Hair follicle dermal papilla cell (primary cell): Measurements from ENCODE around the gene OR51F2. TPM values are rescaled to one million over a fixed set of nuclear protein-coding genes. Genes with fewer than 3 reads are reported as not detected.

Experiments used
- total RNA-seq: library from RNA; depleted of rRNA; stranded (reverse); fragments of >200 nt; gene quantifications from 2 replicates; pipeline ENCODE4 v1.2.3, GENCODE V29; 2012

OR51F2 gene
- total RNA-seq, result not detected in 2 replicates

GRCh38 chr11:4821021-4821420, at the start of gene OR51F2:
OR51F2 (plus strand) TSS chr11:4821321; CDS start chr11:4821422, 101 bp downstream.

GRCh38 chr11:4804280-4804679, 16.8 kb upstream of the OR51F2 start, which contains the start of gene OR52R1:
OR52R1 (minus strand) TSS chr11:4804380; CDS start chr11:4804380, 0 bp downstream.

DNA sequence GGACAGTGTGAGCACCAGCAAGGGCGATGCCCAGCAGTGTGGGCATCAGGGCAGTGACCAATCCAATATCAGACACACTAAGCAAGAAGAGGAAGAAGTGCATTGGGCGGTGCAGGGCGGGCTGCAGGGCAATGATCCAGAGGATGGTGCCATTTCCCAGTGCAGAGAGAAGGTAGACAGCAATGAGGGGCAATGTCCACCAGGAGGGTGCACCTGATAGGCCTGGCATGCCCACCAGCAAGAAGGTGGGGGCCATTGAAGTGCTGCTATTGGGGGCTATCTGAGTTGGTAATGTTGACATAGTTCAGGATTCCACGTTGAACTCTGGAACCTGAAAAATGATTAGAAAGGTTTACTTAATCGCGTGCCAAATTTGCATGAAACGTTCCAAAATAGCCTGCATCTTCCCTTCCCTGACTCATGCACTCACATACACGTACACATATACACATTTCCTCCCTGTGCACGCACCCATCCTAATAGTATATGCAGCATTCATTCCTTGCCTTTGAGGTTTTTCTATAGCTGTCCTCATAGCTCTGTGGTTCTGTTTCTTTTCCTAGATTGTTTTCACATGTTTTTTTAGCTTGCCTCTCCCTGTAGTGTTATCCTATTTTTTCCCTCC, 27.9 kb downstream of the OR51F2 start, which contains the start of gene OR51S1:
TSS of gene OR51S1 (minus strand) at position 301 of the 625 bp plus-strand sequence. CDS start at position 301, 0 bp downstream.

Other genes starting within 250 kb of the OR51F2 start
- gene OR52I2, start 239.6 kb upstream of the OR51F2 start, total RNA-seq, result not detected in 2 replicates
- gene OR52I1, start 227.3 kb upstream of the OR51F2 start, total RNA-seq, result not detected in 2 replicates
- gene TRIM68, start 213.1 kb upstream of the OR51F2 start, total RNA-seq, result 10.2 and 10.9 TPM in 2 replicates
- not detected in 2 replicates for gene OR51D1, start 183.8 kb upstream of the OR51F2 start, total RNA-seq
- gene OR51E1, start 177.3 kb upstream of the OR51F2 start, total RNA-seq, result not detected in 2 replicates
- 0.12 TPM in 1 of 2 replicates, not detected in the other for gene OR51E2, start 123.5 kb upstream of the OR51F2 start, total RNA-seq
- gene MMP26, start 116.5 kb upstream of the OR51F2 start, total RNA-seq, result not detected in 2 replicates
- not detected in 2 replicates for gene OR51F1, start 51.4 kb upstream of the OR51F2 start, total RNA-seq
- not detected in 2 replicates for gene OR52R1, start 16.9 kb upstream of the OR51F2 start, total RNA-seq
- not detected in 2 replicates for gene OR51S1, start 27.9 kb downstream of the OR51F2 start, total RNA-seq
- gene OR51T1, start 60.6 kb downstream of the OR51F2 start, total RNA-seq, result not detected in 2 replicates
- gene OR51A7, start 82.5 kb downstream of the OR51F2 start, total RNA-seq, result not detected in 2 replicates
- gene OR51G2, start 98.0 kb downstream of the OR51F2 start, total RNA-seq, result not detected in 2 replicates
- gene OR51G1, start 103.0 kb downstream of the OR51F2 start, total RNA-seq, result not detected in 2 replicates
- gene OR51A4, start 126.3 kb downstream of the OR51F2 start, total RNA-seq, result not detected in 2 replicates
- not detected in 2 replicates for gene OR51A2, start 134.4 kb downstream of the OR51F2 start, total RNA-seq
- not detected in 2 replicates for gene OR51L1, start 173.5 kb downstream of the OR51F2 start, total RNA-seq
- gene OR52J3, start 225.2 kb downstream of the OR51F2 start, total RNA-seq, result not detected in 2 replicates
- not detected in 2 replicates for gene OR52E2, start 238.3 kb downstream of the OR51F2 start, total RNA-seq
- not detected in 2 replicates for gene OR52E1, start 248.3 kb downstream of the OR51F2 start, total RNA-seq